ENCODE results near the gene MAST4. TPM values are rescaled to one million over a fixed set of nuclear protein-coding genes. Genes with fewer than 3 reads are reported as not detected.

Gene MAST4
- total and polyA plus RNA-seq, 2 of the 13 experiments (the other 11 are each of a cell fraction or from before 2014, with no cell fraction given) = 3.4 to 3.7 TPM

GRCh38 chr5:66826696-66827095 is 230.5 kb downstream of the MAST4 start (continued):
- TF ChIP-seq PRDM10 (CRISPR knock-in tag; IDR thresholded peaks at IDR 0.05; ENCODE audit: low read depth) (no peak), KAT8 (CRISPR knock-in tag; IDR thresholded peaks at IDR 0.05) (no peak), ZNF343 (CRISPR knock-in tag; IDR thresholded peaks at IDR 0.05) (no peak), ARHGAP35 (CRISPR knock-in tag; IDR thresholded peaks at IDR 0.05; ENCODE audit: borderline replicate concordance) (no peak), PAWR (CRISPR knock-in tag; IDR thresholded peaks at IDR 0.05; ENCODE audit: borderline replicate concordance) (no peak), ZBED4 (CRISPR knock-in tag; IDR thresholded peaks at IDR 0.05; ENCODE audit: borderline replicate concordance) (no peak), ZNF598 (CRISPR knock-in tag; IDR thresholded peaks at IDR 0.05; ENCODE audit: borderline replicate concordance) (no peak), ZNF749 (CRISPR knock-in tag; IDR thresholded peaks at IDR 0.05; ENCODE audit: borderline replicate concordance) (no peak)

Data from HepG2 (cell line).